Astrocyte (in vitro differentiated cells and primary cell): ENCODE results near the gene GFRA1. TPM values are rescaled to one million over a fixed set of nuclear protein-coding genes. Genes with fewer than 3 reads are reported as not detected.

ENCODE experiments used
- DNase-seq: peaks from one replicate; pipeline ENCODE4 v3.0.0-alpha.2; 2010; ENCODE audit warnings: low read depth
- FAIRE-seq: peaks from 2 replicates; lab custom pipeline; 2011; peaks lifted over from hg19 to GRCh38; lab: Jason Lieb, UNC
- H2AFZ ChIP-seq: 2 replicates; pipeline ENCODE4 v1.6.0; 2012; ENCODE audit warnings: low read depth, low read length, inconsistent platforms
- H3K27ac ChIP-seq: 2 replicates; pipeline ENCODE4 v1.5.1; 2011; ENCODE audit warnings: low read depth, low read length, inconsistent platforms
- H3K27me3 ChIP-seq: 2 replicates; pipeline ENCODE4 v1.6.0; 2011; ENCODE audit warnings: low read length, inconsistent platforms; ENCODE audit not compliant: insufficient read depth
- H3K36me3 ChIP-seq: 2 replicates; pipeline ENCODE4 v1.5.1; 2011; ENCODE audit warnings: low read length, inconsistent platforms; ENCODE audit not compliant: insufficient read depth
- H3K4me1 ChIP-seq: 2 replicates; pipeline ENCODE4 v1.5.1; 2011; ENCODE audit warnings: low read length, inconsistent platforms; ENCODE audit not compliant: insufficient read depth
- H3K4me2 ChIP-seq: 2 replicates; pipeline ENCODE4 v1.6.0; 2012; ENCODE audit warnings: low read length, inconsistent platforms
- H3K4me3 ChIP-seq: 2 replicates; pipeline ENCODE4 v1.5.1; 2011; ENCODE audit warnings: low read depth, mild to moderate bottlenecking, low read length, inconsistent platforms; ENCODE audit not compliant: insufficient read depth
- H3K79me2 ChIP-seq: 2 replicates; pipeline ENCODE4 v1.6.0; 2012; ENCODE audit warnings: mild to moderate bottlenecking, low read length, inconsistent platforms; ENCODE audit not compliant: insufficient read depth
- H3K9ac ChIP-seq: 2 replicates; pipeline ENCODE4 v1.6.0; 2012; ENCODE audit warnings: mild to moderate bottlenecking, low read length, inconsistent platforms
- H3K9me3 ChIP-seq: 2 replicates; pipeline ENCODE4 v1.5.1; 2012; ENCODE audit warnings: low read depth, mild to moderate bottlenecking, low read length, inconsistent platforms; ENCODE audit not compliant: insufficient read depth
- H4K20me1 ChIP-seq: 2 replicates; pipeline ENCODE4 v1.6.0; 2012; ENCODE audit warnings: low read length, inconsistent platforms; ENCODE audit not compliant: insufficient read depth
- H3K27ac Mint-ChIP-seq: one replicate; pipeline ENCODE4 v1.8.0; 2021; ENCODE audit warnings: mild to moderate bottlenecking, mixed read lengths; ENCODE audit not compliant: unreplicated experiment
- H3K27me3 Mint-ChIP-seq: one replicate; pipeline ENCODE4 v1.8.0; 2021; ENCODE audit warnings: low read depth, mixed read lengths; ENCODE audit not compliant: unreplicated experiment
- H3K36me3 Mint-ChIP-seq: one replicate; pipeline ENCODE4 v1.8.0; 2021; ENCODE audit warnings: low read depth, mixed read lengths; ENCODE audit not compliant: unreplicated experiment
- H3K4me1 Mint-ChIP-seq: one replicate; pipeline ENCODE4 v1.8.0; 2021; ENCODE audit warnings: low read depth, mixed read lengths; ENCODE audit not compliant: unreplicated experiment
- H3K4me3 Mint-ChIP-seq: one replicate; pipeline ENCODE4 v1.8.0; 2021; ENCODE audit warnings: mild to moderate bottlenecking, moderate library complexity, mixed read lengths; ENCODE audit not compliant: unreplicated experiment
- H3K9me3 Mint-ChIP-seq: one replicate; pipeline ENCODE4 v1.8.0; 2021; ENCODE audit warnings: mild to moderate bottlenecking, mixed read lengths; ENCODE audit not compliant: unreplicated experiment
- CTCF ChIP-seq: IDR thresholded peaks from 2 replicates; pipeline ENCODE4 v1.5.1; 2011; ENCODE audit warnings: low read depth, mild to moderate bottlenecking, inconsistent platforms, low read length, moderate library complexity; ENCODE audit not compliant: insufficient read depth
- EZH2 ChIP-seq: IDR thresholded peaks from 2 replicates; pipeline ENCODE4 v1.6.1; 2012; ENCODE audit warnings: mild to moderate bottlenecking, low read length, inconsistent platforms; ENCODE audit not compliant: insufficient read depth
- total RNA-seq: library from RNA; stranded (reverse); gene quantifications from 2 replicates; pipeline ENCODE4 v1.2.1, GENCODE V29; 2021

Gene GFRA1
- total RNA-seq, 1 donor from 2014 or later: 24.2 TPM

- Histone ChIP-seq H3K27ac (no peak overlapping the region), H3K27me3 (no peaks in the 10 kb centered on the region), H2AFZ (no peak overlapping the region), H4K20me1 (no peaks in the 10 kb centered on the region), H3K9ac (no peak overlapping the region), H3K36me3 (no peaks in the 10 kb centered on the region), H3K4me2 (no peak overlapping the region), H3K4me3 (no peak overlapping the region), H3K9me3 (no peaks in the 10 kb centered on the region), H3K79me2 (no peaks in the 10 kb centered on the region), H3K4me1 (no peaks in the 10 kb centered on the region)
- Mint-ChIP-seq H3K27me3 (no peaks in the 10 kb centered on the region), H3K9me3 (no peaks in the 10 kb centered on the region), H3K4me1 (peaks cover 3% of the 10 kb centered on the region), H3K27ac (no peak overlapping the region), H3K4me3 (no peak overlapping the region), H3K36me3 (no peaks in the 10 kb centered on the region)
- FAIRE-seq: no peak
- TF ChIP-seq CTCF (no peak), EZH2 (no peak)
- no peak for DNase-seq
These were observed 39.5 kb upstream of the GFRA1 start for GRCh38 chr10:116312548-116312947.

DNA sequence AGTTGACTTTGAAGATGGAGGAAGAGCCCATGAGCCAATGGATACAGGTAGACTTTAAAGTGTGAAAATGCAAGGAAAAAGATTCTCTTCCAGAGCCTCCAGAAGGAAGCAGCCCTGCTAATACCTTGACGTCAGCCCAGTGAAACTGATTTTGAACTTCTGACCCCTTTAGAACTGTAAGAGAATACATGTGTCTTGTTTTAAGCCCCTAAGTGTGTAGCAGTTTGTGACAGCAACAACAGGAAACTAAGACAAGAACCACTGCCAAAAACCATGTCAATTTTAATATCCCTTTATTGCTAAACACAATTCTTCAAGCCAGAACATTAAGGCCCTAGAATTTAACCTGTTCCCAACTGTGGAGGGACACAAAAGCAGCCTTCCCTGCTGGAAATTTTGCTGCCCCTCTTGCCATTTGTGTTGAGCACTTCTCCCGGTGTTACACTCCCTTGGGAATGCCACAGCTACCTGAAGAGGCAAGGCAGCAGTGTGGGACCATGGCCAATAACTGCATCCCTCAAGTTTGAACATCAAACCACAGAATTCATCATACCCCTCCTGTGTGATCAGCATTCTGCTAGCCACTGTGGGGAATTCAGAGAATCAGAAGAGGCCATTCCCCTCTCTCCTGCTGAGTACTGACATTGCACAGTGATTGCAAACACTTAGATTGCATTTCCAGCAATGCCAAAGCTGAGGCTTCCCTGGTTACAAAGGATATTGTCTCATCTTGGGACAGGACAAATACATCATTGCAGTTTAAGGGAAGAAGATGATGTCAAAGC, 38.9 kb upstream of the GFRA1 start:
- H3K27me3 Mint-ChIP-seq: no peaks in the 10 kb centered on the region
- H3K9ac ChIP-seq: no peak overlapping the region
- H4K20me1 ChIP-seq: no peaks in the 10 kb centered on the region
- H2AFZ ChIP-seq: no peak overlapping the region
- no peak overlapping the region for H3K4me2 ChIP-seq
- H3K4me1 Mint-ChIP-seq: peaks cover 3% of the 10 kb centered on the region
- H3K9me3 Mint-ChIP-seq: no peaks in the 10 kb centered on the region
- H3K27me3 ChIP-seq: no peaks in the 10 kb centered on the region
- no peaks in the 10 kb centered on the region for H3K36me3 Mint-ChIP-seq
- no peaks in the 10 kb centered on the region for H3K9me3 ChIP-seq
- H3K27ac ChIP-seq: no peak overlapping the region
- FAIRE-seq (no peak), DNase-seq (no peak)
- no peaks in the 10 kb centered on the region for H3K4me1 ChIP-seq
- no peak overlapping the region for H3K4me3 ChIP-seq
- peak overlapping the region; percentile 1 for H3K27ac Mint-ChIP-seq
- H3K36me3 ChIP-seq: no peaks in the 10 kb centered on the region
- H3K79me2 ChIP-seq: no peaks in the 10 kb centered on the region
- TF ChIP-seq EZH2 (no peak), CTCF (no peak)
- no peak overlapping the region for H3K4me3 Mint-ChIP-seq

DNA sequence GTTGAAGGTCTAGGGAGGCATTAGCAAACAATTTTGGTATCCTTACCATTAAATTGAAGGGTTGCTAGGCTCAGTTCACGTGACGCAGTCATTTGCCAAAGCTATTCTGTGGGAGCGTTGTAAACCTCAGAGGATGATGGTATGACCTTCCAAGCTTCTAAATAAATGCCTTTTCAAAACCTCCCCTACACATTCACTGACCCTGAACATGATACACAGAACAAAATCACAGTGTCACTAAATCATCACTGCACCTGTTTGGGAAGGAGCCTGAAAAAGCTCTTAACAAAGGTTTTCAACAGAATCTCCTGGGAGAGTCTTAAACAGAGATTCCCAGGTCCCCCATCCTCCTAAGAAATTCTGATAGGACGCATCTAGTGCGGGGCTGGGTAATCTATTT, 38.0 kb upstream of the GFRA1 start:
- no peak for FAIRE-seq
- Mint-ChIP-seq H3K27me3 (no peaks in the 10 kb centered on the region), H3K9me3 (no peaks in the 10 kb centered on the region), H3K4me1 (no peaks in the 10 kb centered on the region), H3K36me3 (no peaks in the 10 kb centered on the region), H3K4me3 (no peak overlapping the region), H3K27ac (no peak overlapping the region)
- Histone ChIP-seq H3K27me3 (no peaks in the 10 kb centered on the region), H3K27ac (no peak overlapping the region), H4K20me1 (no peaks in the 10 kb centered on the region), H2AFZ (no peak overlapping the region), H3K9ac (no peak overlapping the region), H3K4me2 (no peak overlapping the region), H3K36me3 (no peaks in the 10 kb centered on the region), H3K4me3 (no peak overlapping the region), H3K4me1 (no peaks in the 10 kb centered on the region), H3K9me3 (no peaks in the 10 kb centered on the region), H3K79me2 (no peaks in the 10 kb centered on the region)
- TF ChIP-seq CTCF (no peak), EZH2 (no peak)
- no peak for DNase-seq
